Naive thymus-derived CD8-positive, alpha-beta T cell (primary cell): ENCODE measurements around the gene MITF. TPM values are rescaled to one million over a fixed set of nuclear protein-coding genes. Genes with fewer than 3 reads are reported as not detected.

ENCODE experiments used
- ATAC-seq, 2 donors: fragments of 150-1000 bp; cut with Tn5 transposase in 1 of 2; sonication (Bioruptor Pico), chemical (Tn5 transposase) in 1 of 2; 1 replicate in 1 of 2; 2 replicates in 1 of 2; pipeline ENCODE4 v1.10.0; 2021; ENCODE audit warnings: mild to moderate bottlenecking in 2 of 2, moderate library complexity in 2 of 2
- POLR2A ChIA-PET: fragments of 350-600 bp; sonication (Branson Sonifier 250); formaldehyde crosslinking; loops from one replicate; lab custom pipeline; 2021; ENCODE audit warnings: antibody characterized with exemption; lab: Charles Lee
- DNase-seq, 10 donors: peaks; one replicate each; pipeline versions ENCODE4 v3.0.0 to v3.0.0-alpha.2; 2020 to 2022
- H3K27ac Mint-ChIP-seq, 10 donors: one replicate each; pipeline ENCODE4 v1.8.0; 2020 to 2022; ENCODE audit warnings: mild to moderate bottlenecking in 10 of 10, mixed read lengths in 10 of 10, moderate library complexity in 4 of 10, inconsistent platforms in 1 of 10
- H3K27me3 Mint-ChIP-seq, 5 donors: one replicate each; pipeline ENCODE4 v1.8.0; 2021 to 2022; ENCODE audit warnings: mixed read lengths in 5 of 5
- H3K36me3 Mint-ChIP-seq, 3 donors: one replicate each; pipeline ENCODE4 v1.8.0; 2020 to 2022; ENCODE audit warnings: mixed read lengths in 3 of 3, mild to moderate bottlenecking in 2 of 3, inconsistent platforms in 1 of 3
- H3K4me1 Mint-ChIP-seq, 4 donors: one replicate each; pipeline ENCODE4 v1.8.0; 2021 to 2022; ENCODE audit warnings: mixed read lengths in 4 of 4
- H3K4me3 Mint-ChIP-seq, 10 donors: one replicate each; pipeline ENCODE4 v1.8.0; 2020 to 2022; ENCODE audit warnings: mild to moderate bottlenecking in 10 of 10, mixed read lengths in 10 of 10, moderate library complexity in 6 of 10, inconsistent platforms in 1 of 10
- H3K9me3 Mint-ChIP-seq, 9 donors: one replicate each; pipeline ENCODE4 v1.8.0; 2020 to 2022; ENCODE audit warnings: mixed read lengths in 9 of 9, mild to moderate bottlenecking in 3 of 9, inconsistent platforms in 1 of 9, moderate library complexity in 1 of 9
- polyA plus RNA-seq, 3 donors: library from polyadenylated mRNA; unstranded; fragments of 300-500 nt; fragmentation: Illumina TruSeq; gene quantifications; one replicate each; pipeline ENCODE4 v1.2.3, GENCODE V29; 2021
- total RNA-seq, 8 experiments: library from RNA in 2 of 8; stranded (reverse) in 2 of 8; gene quantifications; one replicate each; pipeline ENCODE4 v1.2.3 and lab custom pipeline; 2021 to 2026

MITF gene
- total and polyA plus RNA-seq, 5 experiments from 2014 or later = 0.23 to 0.33 TPM; not detected in 3

DNA sequence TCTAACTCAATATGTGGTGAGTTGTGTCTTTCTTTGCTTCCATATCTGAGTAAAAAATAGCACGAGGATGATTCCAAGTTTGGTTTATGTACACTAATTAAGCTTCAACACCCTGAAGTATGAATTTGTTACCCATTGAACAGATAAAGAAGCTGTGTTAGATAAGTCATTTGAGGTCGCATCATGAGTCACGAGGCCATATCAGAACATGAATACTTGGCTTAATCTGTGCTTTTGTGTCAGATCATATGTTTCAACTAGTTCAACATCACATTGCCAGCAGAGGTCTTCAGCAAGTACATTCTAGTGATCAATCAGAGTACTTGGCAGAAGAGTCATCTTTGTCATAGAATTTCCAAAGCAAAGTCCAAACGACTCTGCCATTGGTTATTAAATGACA, 26.3 kb upstream of the MITF start:
- peaks cover 0 to 4% (median 0%) of the 10 kb centered on the region in 9 donors for H3K9me3 Mint-ChIP-seq
- H3K27me3 Mint-ChIP-seq = peaks cover 0 to 1% (median 0%) of the 10 kb centered on the region in 5 donors
- H3K4me1 Mint-ChIP-seq = no peaks in the 10 kb centered on the region
- DNase-seq (no peak), ATAC-seq (no peak)
- no peak overlapping the region for H3K27ac Mint-ChIP-seq
- no peak overlapping the region for H3K4me3 Mint-ChIP-seq
- POLR2A ChIA-PET = no interaction called here
- H3K36me3 Mint-ChIP-seq = no peaks in the 10 kb centered on the region

DNA sequence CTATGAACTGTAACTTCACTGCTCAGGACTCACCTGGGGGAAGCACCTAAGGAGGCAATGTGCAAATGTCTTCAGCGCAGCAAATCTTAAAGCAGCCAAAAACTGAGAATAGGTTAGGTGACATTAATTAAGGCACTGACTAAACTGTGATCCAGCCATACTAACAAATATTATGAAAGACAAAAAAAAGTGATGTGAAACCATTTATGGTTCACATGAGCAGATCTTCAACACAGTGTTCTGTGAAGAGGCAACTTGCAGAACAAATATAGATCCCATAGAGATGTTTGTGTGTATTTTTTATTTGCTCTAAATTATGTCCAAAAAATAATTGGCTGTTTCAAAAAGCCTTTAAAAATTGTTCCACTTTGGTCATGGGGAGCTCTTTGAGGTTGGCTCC, 24.1 kb upstream of the MITF start:
- Mint-ChIP-seq H3K4me3 (no peak overlapping the region), H3K27me3 (peaks cover 0 to 24% (median 2%) of the 10 kb centered on the region in 5 donors), H3K9me3 (peaks cover 0 to 2% (median 0%) of the 10 kb centered on the region in 9 donors), H3K36me3 (no peaks in the 10 kb centered on the region), H3K4me1 (no peaks in the 10 kb centered on the region), H3K27ac (no peak overlapping the region)
- ATAC-seq = no peak
- no peak for DNase-seq
- POLR2A ChIA-PET = no interaction called here

DNA sequence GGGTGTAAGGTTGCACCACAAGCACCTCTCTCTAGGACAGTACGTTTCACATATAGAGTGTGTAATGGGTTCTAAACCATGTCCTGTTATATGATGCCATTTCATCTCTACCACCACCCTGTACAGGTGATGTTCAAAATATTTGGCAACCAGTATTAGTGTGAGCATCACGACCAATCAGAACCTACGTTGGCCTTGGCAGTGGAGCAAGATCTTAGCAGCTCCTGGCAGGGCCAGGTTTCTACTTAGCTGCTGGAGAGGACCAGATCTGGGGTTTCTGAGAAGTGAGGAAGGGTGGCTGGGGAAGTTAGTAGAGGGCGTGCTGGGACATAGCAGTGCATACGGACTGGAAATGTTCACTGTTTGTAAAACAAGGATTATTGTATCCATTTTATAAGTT, 23.1 kb upstream of the MITF start:
- POLR2A ChIA-PET = no interaction called here
- H3K4me1 Mint-ChIP-seq = no peaks in the 10 kb centered on the region
- peaks cover 0 to 25% (median 5%) of the 10 kb centered on the region in 5 donors for H3K27me3 Mint-ChIP-seq
- H3K4me3 Mint-ChIP-seq = no peak overlapping the region
- H3K36me3 Mint-ChIP-seq = no peaks in the 10 kb centered on the region
- H3K9me3 Mint-ChIP-seq = peaks cover 0 to 2% (median 0%) of the 10 kb centered on the region in 9 donors
- H3K27ac Mint-ChIP-seq = no peak overlapping the region
- DNase-seq = no peak
- no peak for ATAC-seq

- Mint-ChIP-seq H3K27me3 (peaks cover 0 to 25% (median 9%) of the 10 kb centered on the region in 5 donors), H3K36me3 (no peaks in the 10 kb centered on the region), H3K4me3 (no peak overlapping the region), H3K27ac (no peak overlapping the region), H3K4me1 (no peaks in the 10 kb centered on the region), H3K9me3 (peaks cover 0 to 2% (median 0%) of the 10 kb centered on the region in 9 donors)
- POLR2A ChIA-PET = no interaction called here
- ATAC-seq (no peak), DNase-seq (no peak)
These were observed 20.2 kb upstream of the MITF start for GRCh38 chr3:69718866-69719586.

GRCh38 chr3:69719587-69720122, 19.6 kb upstream of the MITF start:
- ATAC-seq (no peak), DNase-seq (no peak)
- H3K36me3 Mint-ChIP-seq = no peaks in the 10 kb centered on the region
- H3K9me3 Mint-ChIP-seq = peaks cover 0 to 2% (median 0%) of the 10 kb centered on the region in 9 donors
- H3K4me3 Mint-ChIP-seq = no peak overlapping the region
- peaks cover 0 to 25% (median 9%) of the 10 kb centered on the region in 5 donors for H3K27me3 Mint-ChIP-seq
- POLR2A ChIA-PET = no interaction called here
- no peak overlapping the region for H3K27ac Mint-ChIP-seq
- no peaks in the 10 kb centered on the region for H3K4me1 Mint-ChIP-seq

GRCh38 chr3:69720824-69721223, 18.4 kb upstream of the MITF start:
- Mint-ChIP-seq H3K36me3 (no peaks in the 10 kb centered on the region), H3K4me1 (no peaks in the 10 kb centered on the region), H3K27me3 (peaks cover 0 to 25% (median 9%) of the 10 kb centered on the region in 5 donors), H3K27ac (no peak overlapping the region), H3K4me3 (no peak overlapping the region), H3K9me3 (peaks cover 0 to 2% (median 0%) of the 10 kb centered on the region in 9 donors)
- no peak for DNase-seq
- no peak for ATAC-seq
- POLR2A ChIA-PET = no interaction called here

DNA sequence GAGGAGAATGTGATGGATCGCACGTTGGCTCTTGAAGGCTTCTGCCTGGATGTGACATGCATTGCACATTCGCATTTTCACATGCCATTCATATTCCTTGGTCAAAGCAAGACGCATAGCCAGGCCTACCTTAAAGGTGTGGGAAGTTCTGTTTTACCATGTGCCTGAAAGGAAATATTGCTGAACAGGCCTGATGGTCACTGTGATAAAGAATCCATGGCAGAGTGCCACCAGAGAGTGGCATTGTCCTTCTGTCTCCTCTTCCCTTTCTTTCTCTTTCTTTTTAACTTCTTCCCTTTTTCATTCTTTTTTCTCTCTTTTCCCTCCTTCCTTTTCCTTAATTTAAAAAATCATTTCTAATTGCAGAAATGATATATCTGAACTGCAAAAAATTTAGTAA, 15.9 kb upstream of the MITF start:
- POLR2A ChIA-PET = no interaction called here
- DNase-seq (no peak), ATAC-seq (no peak)
- H3K4me3 Mint-ChIP-seq = no peak overlapping the region
- H3K9me3 Mint-ChIP-seq = no peaks in the 10 kb centered on the region
- no peaks in the 10 kb centered on the region for H3K36me3 Mint-ChIP-seq
- no peaks in the 10 kb centered on the region for H3K4me1 Mint-ChIP-seq
- H3K27me3 Mint-ChIP-seq = peaks cover 0 to 20% (median 7%) of the 10 kb centered on the region in 5 donors
- no peak overlapping the region for H3K27ac Mint-ChIP-seq

GRCh38 chr3:69724722-69725435, 14.4 kb upstream of the MITF start:
- no peak for DNase-seq
- POLR2A ChIA-PET = no interaction called here
- peaks cover 0 to 7% (median 5%) of the 10 kb centered on the region in 5 donors for H3K27me3 Mint-ChIP-seq

DNA sequence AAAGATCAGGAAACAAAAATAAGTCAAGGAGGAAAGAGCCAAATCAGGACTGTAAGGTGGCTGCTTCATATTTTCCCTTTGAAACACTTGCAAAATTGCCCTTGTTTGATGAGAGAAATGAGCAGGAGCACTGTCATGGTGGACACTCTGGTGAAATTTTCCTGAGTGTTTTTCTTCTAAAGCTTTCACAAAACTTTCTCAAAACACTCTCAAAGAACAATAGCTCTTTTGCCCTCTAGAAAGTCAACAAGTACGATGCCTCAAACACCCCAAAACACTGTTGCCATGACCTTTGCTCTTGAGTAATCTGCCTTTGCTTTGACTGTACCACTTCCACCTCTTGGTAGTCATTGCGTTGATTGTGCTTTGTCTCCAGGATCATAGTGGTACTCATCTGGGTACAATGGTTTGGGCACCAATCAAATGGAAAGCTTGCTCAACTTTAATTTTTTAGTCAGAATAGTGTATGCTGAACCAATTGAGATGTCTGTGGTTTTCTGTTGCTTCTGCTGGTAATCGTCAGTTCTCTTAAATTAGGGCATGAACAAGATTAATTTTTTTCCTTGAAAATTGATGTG, 13.2 kb upstream of the MITF start:
- Mint-ChIP-seq H3K27ac (no peak overlapping the region), H3K9me3 (no peaks in the 10 kb centered on the region), H3K4me3 (no peak overlapping the region), H3K27me3 (peaks cover 0 to 4% (median 0%) of the 10 kb centered on the region in 5 donors), H3K4me1 (no peaks in the 10 kb centered on the region), H3K36me3 (no peaks in the 10 kb centered on the region)
- ATAC-seq (no peak), DNase-seq (no peak)
- POLR2A ChIA-PET = no interaction called here

More at GRCh38 chr3:69724722-69725435, 14.4 kb upstream of the MITF start:
- Mint-ChIP-seq H3K27ac (no peak overlapping the region), H3K4me1 (no peaks in the 10 kb centered on the region), H3K9me3 (no peaks in the 10 kb centered on the region), H3K36me3 (no peaks in the 10 kb centered on the region), H3K4me3 (no peak overlapping the region)
- ATAC-seq = no peak

- Mint-ChIP-seq H3K27me3 (peaks cover 0 to 11% (median 1%) of the 10 kb centered on the region in 5 donors), H3K4me1 (no peaks in the 10 kb centered on the region), H3K36me3 (no peaks in the 10 kb centered on the region), H3K27ac (no peak overlapping the region), H3K9me3 (no peaks in the 10 kb centered on the region), H3K4me3 (no peak overlapping the region)
- POLR2A ChIA-PET = no interaction called here
- no peak for DNase-seq
- ATAC-seq = no peak
These were observed 9.9 kb upstream of the MITF start for GRCh38 chr3:69729147-69729919.

DNA sequence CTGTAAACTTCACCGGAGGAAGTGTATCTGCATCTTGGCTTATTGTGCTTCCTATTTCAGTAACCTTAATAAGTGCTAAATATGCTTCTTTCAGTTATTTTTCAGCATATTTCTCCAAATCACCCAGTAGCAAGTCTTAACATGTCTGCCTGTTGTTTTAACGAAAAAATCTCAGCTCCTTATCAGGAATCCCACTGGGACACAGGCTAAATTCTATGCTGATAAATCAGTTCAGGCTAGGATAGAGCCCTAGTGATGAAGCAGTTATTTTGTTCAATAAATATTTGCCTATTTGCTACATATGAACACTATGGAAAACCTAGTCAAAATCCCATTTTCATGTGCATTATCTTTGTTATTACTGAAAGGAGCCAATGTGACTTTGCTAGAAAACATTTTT, 8.2 kb upstream of the MITF start:
- no peaks in the 10 kb centered on the region for H3K4me1 Mint-ChIP-seq

GRCh38 chr3:69735893-69736292, 3.4 kb upstream of the MITF start:
- no peaks in the 10 kb centered on the region for H3K36me3 Mint-ChIP-seq
- peaks cover 6 to 14% (median 11%) of the 10 kb centered on the region in 4 donors for H3K4me1 Mint-ChIP-seq
- H3K4me3 Mint-ChIP-seq = no peak overlapping the region
- POLR2A ChIA-PET = no interaction called here
- DNase-seq = no peak
- H3K27ac Mint-ChIP-seq = no peak overlapping the region
- peaks cover 17 to 39% (median 29%) of the 10 kb centered on the region in 5 donors for H3K27me3 Mint-ChIP-seq
- H3K9me3 Mint-ChIP-seq = peaks cover 0 to 2% (median 0%) of the 10 kb centered on the region in 9 donors
- ATAC-seq = no peak

More for the DNA sequence above, 8.2 kb upstream of the MITF start:
- no peaks in the 10 kb centered on the region for H3K36me3 Mint-ChIP-seq
- peaks cover 0 to 2% (median 0%) of the 10 kb centered on the region in 9 donors for H3K9me3 Mint-ChIP-seq
- POLR2A ChIA-PET = no interaction called here
- no peak for DNase-seq
- H3K27ac Mint-ChIP-seq = no peak overlapping the region
- no peak for ATAC-seq
- no peak overlapping the region for H3K4me3 Mint-ChIP-seq
- H3K27me3 Mint-ChIP-seq = peaks cover 0 to 14% (median 3%) of the 10 kb centered on the region in 5 donors
